ENCODE results near the gene WDR33. TPM values are rescaled to one million over a fixed set of nuclear protein-coding genes. Genes with fewer than 3 reads are reported as not detected.

Gene WDR33
- total and polyA plus RNA-seq, 2 of the 13 experiments (the other 11 are each of a cell fraction or from before 2014, with no cell fraction given): 54.9 to 78.2 TPM

DNA sequence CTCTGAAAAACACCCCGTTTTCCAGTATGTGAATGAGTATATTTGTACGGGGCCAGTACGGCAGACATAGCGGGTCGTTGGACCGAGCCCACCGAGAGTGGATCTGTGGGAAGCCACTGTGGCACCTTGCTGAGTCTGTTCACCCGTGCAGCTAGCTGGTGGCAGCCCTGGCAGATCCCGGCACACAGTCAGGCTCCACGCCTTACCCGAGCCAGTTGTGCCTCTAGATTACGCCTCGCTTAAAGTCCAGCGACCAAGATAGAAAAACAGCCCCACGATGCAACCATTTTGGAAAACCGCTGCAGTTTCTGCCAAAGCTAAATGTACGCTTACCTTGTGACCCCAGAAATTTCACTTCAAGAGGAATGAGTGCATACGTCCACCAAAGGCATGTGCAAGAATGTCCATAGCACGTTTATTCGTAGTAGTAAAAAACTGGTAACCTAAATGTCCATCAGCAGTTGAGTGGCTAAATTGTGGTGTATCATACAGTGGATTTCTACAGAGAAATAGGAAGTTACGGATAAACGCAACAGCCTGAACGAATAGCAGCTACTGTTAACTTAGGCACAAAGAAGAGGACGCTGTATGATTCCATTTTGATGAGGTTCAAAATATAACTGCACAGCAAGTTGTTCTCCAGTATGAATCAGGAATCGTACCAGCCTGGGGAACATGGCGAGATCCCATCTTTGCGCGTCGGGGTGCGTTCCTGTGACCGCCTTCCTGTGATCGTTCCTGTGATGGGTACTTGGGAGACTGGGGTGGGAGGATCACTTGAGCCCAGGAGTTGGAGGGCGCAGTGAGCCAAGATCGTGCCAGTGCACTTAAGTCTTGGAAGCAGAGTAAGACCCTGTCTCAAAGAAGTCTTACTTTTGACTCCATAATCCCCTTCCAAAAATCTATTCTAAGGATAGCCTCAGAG lies 688 bp upstream of the WDR33 start (continued):
- TF ChIP-seq, protein P1, sequence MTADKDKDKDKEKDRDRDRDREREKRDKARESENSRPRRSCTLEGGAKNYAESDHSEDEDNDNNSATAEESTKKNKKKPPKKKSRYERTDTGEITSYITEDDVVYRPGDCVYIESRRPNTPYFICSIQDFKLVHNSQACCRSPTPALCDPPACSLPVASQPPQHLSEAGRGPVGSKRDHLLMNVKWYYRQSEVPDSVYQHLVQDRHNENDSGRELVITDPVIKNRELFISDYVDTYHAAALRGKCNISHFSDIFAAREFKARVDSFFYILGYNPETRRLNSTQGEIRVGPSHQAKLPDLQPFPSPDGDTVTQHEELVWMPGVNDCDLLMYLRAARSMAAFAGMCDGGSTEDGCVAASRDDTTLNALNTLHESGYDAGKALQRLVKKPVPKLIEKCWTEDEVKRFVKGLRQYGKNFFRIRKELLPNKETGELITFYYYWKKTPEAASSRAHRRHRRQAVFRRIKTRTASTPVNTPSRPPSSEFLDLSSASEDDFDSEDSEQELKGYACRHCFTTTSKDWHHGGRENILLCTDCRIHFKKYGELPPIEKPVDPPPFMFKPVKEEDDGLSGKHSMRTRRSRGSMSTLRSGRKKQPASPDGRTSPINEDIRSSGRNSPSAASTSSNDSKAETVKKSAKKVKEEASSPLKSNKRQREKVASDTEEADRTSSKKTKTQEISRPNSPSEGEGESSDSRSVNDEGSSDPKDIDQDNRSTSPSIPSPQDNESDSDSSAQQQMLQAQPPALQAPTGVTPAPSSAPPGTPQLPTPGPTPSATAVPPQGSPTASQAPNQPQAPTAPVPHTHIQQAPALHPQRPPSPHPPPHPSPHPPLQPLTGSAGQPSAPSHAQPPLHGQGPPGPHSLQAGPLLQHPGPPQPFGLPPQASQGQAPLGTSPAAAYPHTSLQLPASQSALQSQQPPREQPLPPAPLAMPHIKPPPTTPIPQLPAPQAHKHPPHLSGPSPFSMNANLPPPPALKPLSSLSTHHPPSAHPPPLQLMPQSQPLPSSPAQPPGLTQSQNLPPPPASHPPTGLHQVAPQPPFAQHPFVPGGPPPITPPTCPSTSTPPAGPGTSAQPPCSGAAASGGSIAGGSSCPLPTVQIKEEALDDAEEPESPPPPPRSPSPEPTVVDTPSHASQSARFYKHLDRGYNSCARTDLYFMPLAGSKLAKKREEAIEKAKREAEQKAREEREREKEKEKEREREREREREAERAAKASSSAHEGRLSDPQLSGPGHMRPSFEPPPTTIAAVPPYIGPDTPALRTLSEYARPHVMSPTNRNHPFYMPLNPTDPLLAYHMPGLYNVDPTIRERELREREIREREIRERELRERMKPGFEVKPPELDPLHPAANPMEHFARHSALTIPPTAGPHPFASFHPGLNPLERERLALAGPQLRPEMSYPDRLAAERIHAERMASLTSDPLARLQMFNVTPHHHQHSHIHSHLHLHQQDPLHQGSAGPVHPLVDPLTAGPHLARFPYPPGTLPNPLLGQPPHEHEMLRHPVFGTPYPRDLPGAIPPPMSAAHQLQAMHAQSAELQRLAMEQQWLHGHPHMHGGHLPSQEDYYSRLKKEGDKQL (CRISPR knock-in tag; IDR thresholded peaks at IDR 0.05; ENCODE audit: low read depth): no peak
- TF ChIP-seq CREM (IDR thresholded peaks at IDR 0.05) (no peak), CREM (CRISPR knock-in tag; IDR thresholded peaks at IDR 0.05) (no peak), MAFK (conservative IDR thresholded peaks at IDR 0.05 in 1 of 2, IDR thresholded peaks at IDR 0.05 in 1 of 2; ENCODE audit: low read length in 2 of 2) (no peak), YEATS4 (CRISPR knock-in tag; IDR thresholded peaks at IDR 0.05; ENCODE audit: borderline replicate concordance) (no peak; the same call in 1 of the 2 replicates), ZNF775 (CRISPR knock-in tag; IDR thresholded peaks at IDR 0.05; ENCODE audit: borderline replicate concordance) (no peak), SIX1 (CRISPR knock-in tag; IDR thresholded peaks at IDR 0.05; ENCODE audit: borderline replicate concordance) (no peak), HOXA3 (CRISPR knock-in tag; IDR thresholded peaks at IDR 0.05) (no peak), HDAC1 (CRISPR knock-in tag; IDR thresholded peaks at IDR 0.05) (no peak), HNRNPH1 (optimal IDR thresholded peaks at IDR 0.05; ENCODE audit: low read depth, low read length) (no peak), GPBP1L1 (CRISPR knock-in tag; IDR thresholded peaks at IDR 0.05) (no peak), CAMTA2 (CRISPR knock-in tag; IDR thresholded peaks at IDR 0.05; ENCODE audit: borderline replicate concordance) (peak; percentile 43; the same call in 1 of the 2 replicates), ZNF574 (CRISPR knock-in tag; IDR thresholded peaks at IDR 0.05) (no peak), ZNF557 (CRISPR knock-in tag; IDR thresholded peaks at IDR 0.05) (no peak), ZBTB10 (CRISPR knock-in tag; IDR thresholded peaks at IDR 0.05; ENCODE audit: borderline replicate concordance) (no peak), FIP1L1 (IDR thresholded peaks at IDR 0.05; ENCODE audit: borderline replicate concordance, insufficient read depth, low read depth, low read length) (no peak)
